Measurements from ENCODE around the gene DGKI.

Gene DGKI

DNA sequence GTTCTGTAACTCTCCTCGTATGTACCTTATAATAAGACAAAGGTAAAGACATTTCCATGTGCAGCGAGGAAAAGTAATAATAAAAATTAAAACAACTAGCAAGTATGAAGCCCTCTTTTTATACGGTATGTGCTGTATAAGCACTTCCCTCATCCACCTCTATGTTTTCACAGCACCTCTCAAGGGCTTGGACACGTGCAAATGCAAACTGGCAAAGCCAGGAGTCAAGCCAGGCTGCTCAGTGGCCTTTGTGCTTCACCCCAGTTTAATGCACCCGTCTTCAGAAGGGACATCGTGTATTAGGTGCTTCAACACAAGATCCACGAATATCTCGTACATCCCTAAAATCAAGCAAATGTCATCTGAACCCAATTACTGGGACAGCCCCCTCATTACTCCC lies 1.3 kb upstream of the DGKI start:
- Histone ChIP-seq H3K27ac (no peak overlapping the region), H3K27me3 (replicated peaks) (no peaks in the 10 kb centered on the region), H3K4me3 (ENCODE audit: low read depth, low read length) (no peak overlapping the region), H3K36me3 (replicated peaks) (peaks cover 7% of the 10 kb centered on the region)
- no peak for TF ChIP-seq CTCF (IDR thresholded peaks at IDR 0.05; ENCODE audit: low read depth, low read length, missing control alignments)
- no peak for DNase-seq
- in situ Hi-C loops (cut with HindIII; ENCODE audit: low pct_ligation_motif_present, low sequenced_read_pairs), result no loop called here

- no peak overlapping the region for H3K27ac ChIP-seq
- TF ChIP-seq CTCF (IDR thresholded peaks at IDR 0.05; ENCODE audit: low read depth, low read length, missing control alignments), result no peak
- H3K4me3 ChIP-seq (ENCODE audit: low read depth, low read length), result peak overlapping the region; percentile 56
- peaks cover 7% of the 10 kb centered on the region for H3K36me3 ChIP-seq (replicated peaks)
- no peak for DNase-seq
- no peaks in the 10 kb centered on the region for H3K27me3 ChIP-seq (replicated peaks)
- in situ Hi-C loops (cut with HindIII; ENCODE audit: low pct_ligation_motif_present, low sequenced_read_pairs), result no loop called here
Measured at GRCh38 chr7:137847568-137848050, 835 bp upstream of the DGKI start.

- no peaks in the 10 kb centered on the region for H3K27me3 ChIP-seq (replicated peaks)
- no peaks in the 10 kb centered on the region for H3K36me3 ChIP-seq (replicated peaks)
- no peak overlapping the region for H3K27ac ChIP-seq
- in situ Hi-C loops (cut with HindIII; ENCODE audit: low pct_ligation_motif_present, low sequenced_read_pairs), result no loop called here
- peak overlapping the region; percentile 56 for H3K4me3 ChIP-seq (ENCODE audit: low read depth, low read length)
- no peak for TF ChIP-seq CTCF (IDR thresholded peaks at IDR 0.05; ENCODE audit: low read depth, low read length, missing control alignments)
- DNase-seq, result no peak
Measured at GRCh38 chr7:137846549-137846826, 286 bp downstream of the DGKI start.

DNA sequence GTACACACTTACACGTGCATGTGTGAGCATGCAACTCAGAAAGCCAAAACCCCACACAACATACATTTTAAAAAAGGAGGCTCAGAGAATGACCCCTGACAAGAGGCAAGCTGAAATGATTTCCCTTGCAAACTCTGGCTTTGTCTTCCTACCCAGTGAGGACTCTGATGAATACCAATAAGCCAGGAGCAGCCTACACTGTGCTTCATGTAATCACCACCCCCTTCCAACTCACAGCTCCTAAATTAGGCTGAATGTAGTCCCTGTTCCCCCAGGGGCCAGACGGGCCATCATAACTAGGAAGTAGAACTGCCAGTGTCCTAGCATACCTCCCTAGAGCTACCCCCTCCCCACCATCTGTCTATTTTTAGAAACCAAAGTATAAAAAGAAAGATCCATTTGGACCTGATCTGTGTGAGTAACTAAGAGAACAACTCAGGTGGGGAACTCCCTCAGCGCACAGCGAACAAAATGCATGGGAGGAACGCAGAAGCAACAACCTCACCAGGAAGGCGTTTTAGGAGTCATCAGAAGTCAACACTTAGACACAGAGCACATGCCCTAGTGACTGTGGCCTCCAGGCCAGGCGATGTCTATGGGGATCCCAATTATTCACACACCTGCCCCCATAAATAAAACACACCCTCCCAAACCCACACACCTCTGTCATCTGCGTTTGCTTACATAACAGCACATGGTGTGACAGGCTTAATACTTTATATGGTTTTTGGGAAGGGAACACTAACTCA lies 1.9 kb downstream of the DGKI start:
- no peak overlapping the region for H3K4me3 ChIP-seq (ENCODE audit: low read depth, low read length)
- TF ChIP-seq CTCF (IDR thresholded peaks at IDR 0.05; ENCODE audit: low read depth, low read length, missing control alignments), result no peak
- DNase-seq, result no peak
- H3K36me3 ChIP-seq (replicated peaks), result no peaks in the 10 kb centered on the region
- no peaks in the 10 kb centered on the region for H3K27me3 ChIP-seq (replicated peaks)
- in situ Hi-C loops (cut with HindIII; ENCODE audit: low pct_ligation_motif_present, low sequenced_read_pairs), result no loop called here
- no peak overlapping the region for H3K27ac ChIP-seq

DNA sequence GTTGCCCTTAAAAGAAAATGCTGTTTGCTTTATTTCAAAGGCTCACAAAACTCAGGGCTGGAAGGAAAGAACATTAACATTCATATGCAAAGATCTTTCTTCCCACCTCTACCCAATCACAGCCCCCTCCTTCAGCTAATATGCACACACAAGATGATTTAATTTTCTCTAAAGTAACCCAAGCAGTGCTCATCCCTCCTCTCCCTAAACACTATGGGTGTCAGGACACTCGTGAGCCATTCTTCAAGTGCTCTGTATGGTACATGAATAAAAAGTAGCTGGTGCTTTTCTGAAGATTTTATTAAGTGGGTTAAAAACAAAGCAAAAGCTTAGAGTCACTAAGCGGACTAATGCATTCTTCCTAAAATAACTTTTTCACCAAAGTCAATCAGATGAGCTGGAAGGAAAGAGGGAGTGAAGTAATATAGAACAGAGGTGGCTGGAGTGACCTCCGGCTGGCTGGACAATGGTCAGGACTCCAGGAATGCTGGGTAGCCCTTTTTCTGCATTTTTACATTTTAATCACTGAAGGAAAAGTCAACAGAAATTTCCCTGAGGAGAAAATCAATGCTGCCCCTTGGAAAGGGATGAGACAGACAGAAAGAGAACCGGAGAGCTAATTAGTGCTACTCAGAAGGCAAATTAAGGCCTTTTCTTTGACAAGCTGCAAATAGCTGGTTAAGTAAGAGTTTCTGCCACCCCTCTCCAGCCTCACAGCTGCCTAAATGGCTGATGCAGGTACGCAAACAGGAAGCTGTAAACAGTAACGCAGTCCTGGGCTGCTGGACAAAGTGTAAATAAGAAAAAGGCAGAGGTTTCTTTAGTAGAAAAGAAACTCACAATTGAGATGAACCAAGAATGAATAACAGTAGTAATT lies 6.6 kb downstream of the DGKI start:
- Histone ChIP-seq H3K27ac (no peak overlapping the region), H3K27me3 (replicated peaks) (no peaks in the 10 kb centered on the region), H3K36me3 (replicated peaks) (peaks cover 2% of the 10 kb centered on the region), H3K4me3 (ENCODE audit: low read depth, low read length) (no peak overlapping the region)
- TF ChIP-seq CTCF (IDR thresholded peaks at IDR 0.05; ENCODE audit: low read depth, low read length, missing control alignments), result no peak
- DNase-seq, result no peak
- in situ Hi-C loops (cut with HindIII; ENCODE audit: low pct_ligation_motif_present, low sequenced_read_pairs), result no loop called here

Measured in brain microvascular endothelial cell (primary cell).